Mucosa of rectum (tissue), 2 donors: ENCODE results near the gene GSK3A.

ENCODE experiments used
- H3K27ac ChIP-seq, 2 donors: one replicate each; pipeline ENCODE4 v1.7.0; 2013; ENCODE audit warnings: inconsistent platforms in 2 of 2, low read depth in 2 of 2, low read length in 2 of 2
- H3K27me3 ChIP-seq, 2 donors: one replicate each; pipeline ENCODE4 v1.7.0; 2013; ENCODE audit warnings: low read length in 2 of 2; ENCODE audit not compliant: control insufficient read depth in 2 of 2, insufficient read depth in 2 of 2
- H3K36me3 ChIP-seq, 2 donors: one replicate each; pipeline ENCODE4 v1.7.0; 2013; ENCODE audit warnings: low read length in 2 of 2; ENCODE audit not compliant: control insufficient read depth in 2 of 2, insufficient read depth in 2 of 2
- H3K4me1 ChIP-seq, 2 donors: one replicate each; pipeline ENCODE4 v1.7.0; 2013; ENCODE audit warnings: low read length in 2 of 2, mild to moderate bottlenecking in 1 of 2; ENCODE audit not compliant: control insufficient read depth in 2 of 2, insufficient read depth in 2 of 2
- H3K4me3 ChIP-seq, 2 donors: one replicate each; pipeline ENCODE4 v1.7.0; 2013; ENCODE audit warnings: low read length in 2 of 2
- H3K9ac ChIP-seq, 2 donors: one replicate each; pipeline ENCODE4 v1.7.0; 2013; ENCODE audit warnings: low read length in 2 of 2, low read depth in 1 of 2, mild to moderate bottlenecking in 1 of 2
- H3K9me3 ChIP-seq, 2 donors: one replicate each; pipeline ENCODE4 v1.7.0; 2013; ENCODE audit warnings: low read length in 2 of 2; ENCODE audit not compliant: control insufficient read depth in 2 of 2
- donor health status: healthy.
- donor health status: Normal muscosa, but diverticular disease.

Gene GSK3A

DNA sequence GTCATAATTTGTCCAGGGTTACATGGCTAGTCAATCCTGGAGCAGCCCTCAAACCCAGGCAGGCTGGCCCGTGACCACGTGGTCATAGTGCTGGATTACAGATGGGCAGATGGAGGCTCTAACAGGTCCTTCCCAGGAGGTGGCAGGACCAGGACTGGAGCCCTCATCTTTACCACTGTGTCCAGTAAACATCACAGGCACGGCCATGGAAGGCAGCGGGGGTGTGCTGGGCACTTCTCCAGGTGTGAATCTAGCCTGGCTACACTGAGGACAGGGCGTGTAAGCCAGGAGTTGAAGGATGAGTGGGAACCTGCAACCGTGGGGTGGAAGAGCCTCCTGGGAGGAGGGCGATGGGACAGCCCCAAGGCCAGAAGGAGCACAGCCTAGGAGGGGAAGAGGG, 32.7 kb upstream of the GSK3A start:
- peaks cover 36 to 44% of the 10 kb centered on the region in 2 donors for H3K4me1 ChIP-seq

GRCh38 chr19:42274065-42274682, 31.8 kb upstream of the GSK3A start:
- Histone ChIP-seq H3K9me3 (no peaks in the 10 kb centered on the region), H3K36me3 (peaks cover 26 to 30% of the 10 kb centered on the region in 2 donors), H3K4me3 (no peak overlapping the region), H3K9ac (no peak overlapping the region), H3K27ac (no peak overlapping the region), H3K4me1 (peaks cover 36 to 44% of the 10 kb centered on the region in 2 donors), H3K27me3 (no peaks in the 10 kb centered on the region)

More for the DNA sequence above, 32.7 kb upstream of the GSK3A start:
- no peaks in the 10 kb centered on the region for H3K27me3 ChIP-seq
- H3K36me3 ChIP-seq: peaks cover 26 to 30% of the 10 kb centered on the region in 2 donors
- H3K27ac ChIP-seq: no peak overlapping the region
- no peak overlapping the region for H3K4me3 ChIP-seq
- H3K9ac ChIP-seq: no peak overlapping the region
- no peaks in the 10 kb centered on the region for H3K9me3 ChIP-seq

DNA sequence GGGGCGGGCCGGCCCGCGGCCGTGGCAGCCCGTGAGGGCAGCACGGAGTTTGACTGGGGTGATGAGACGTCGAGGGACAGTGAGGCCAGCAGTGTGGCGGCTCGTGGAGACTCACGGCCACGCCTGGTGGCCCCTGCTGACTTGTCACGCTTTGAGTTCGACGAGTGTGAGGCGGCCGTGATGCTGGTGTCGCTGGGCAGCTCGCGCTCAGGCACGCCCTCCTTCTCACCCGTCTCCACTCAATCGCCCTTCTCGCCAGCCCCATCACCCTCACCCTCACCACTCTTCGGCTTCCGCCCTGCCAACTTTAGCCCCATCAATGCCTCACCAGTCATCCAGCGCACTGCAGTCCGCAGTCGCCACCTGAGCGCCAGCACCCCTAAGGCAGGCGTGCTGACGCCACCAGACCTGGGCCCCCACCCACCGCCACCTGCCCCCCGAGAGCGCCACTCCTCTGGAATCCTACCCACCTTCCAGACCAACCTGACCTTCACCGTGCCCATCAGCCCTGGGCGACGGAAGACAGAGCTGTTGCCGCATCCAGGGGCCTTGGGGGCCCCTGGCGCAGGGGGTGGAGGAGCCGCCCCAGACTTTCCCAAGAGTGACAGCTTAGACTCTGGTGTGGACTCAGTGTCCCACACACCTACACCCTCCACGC, 31.1 kb upstream of the GSK3A start:
- Histone ChIP-seq H3K4me3 (no peak overlapping the region), H3K36me3 (peaks cover 26 to 30% of the 10 kb centered on the region in 2 donors), H3K27ac (no peak overlapping the region), H3K9ac (no peak overlapping the region), H3K4me1 (peaks cover 30 to 37% of the 10 kb centered on the region in 2 donors), H3K9me3 (no peaks in the 10 kb centered on the region), H3K27me3 (no peaks in the 10 kb centered on the region)

GRCh38 chr19:42272989-42273406, 30.6 kb upstream of the GSK3A start:
- H3K9me3 ChIP-seq: no peaks in the 10 kb centered on the region
- no peaks in the 10 kb centered on the region for H3K27me3 ChIP-seq
- H3K9ac ChIP-seq: no peak overlapping the region
- H3K27ac ChIP-seq: no peak overlapping the region
- no peak overlapping the region for H3K4me3 ChIP-seq
- H3K4me1 ChIP-seq: peaks cover 25 to 32% of the 10 kb centered on the region in 2 donors
- peaks cover 26 to 30% of the 10 kb centered on the region in 2 donors for H3K36me3 ChIP-seq

DNA sequence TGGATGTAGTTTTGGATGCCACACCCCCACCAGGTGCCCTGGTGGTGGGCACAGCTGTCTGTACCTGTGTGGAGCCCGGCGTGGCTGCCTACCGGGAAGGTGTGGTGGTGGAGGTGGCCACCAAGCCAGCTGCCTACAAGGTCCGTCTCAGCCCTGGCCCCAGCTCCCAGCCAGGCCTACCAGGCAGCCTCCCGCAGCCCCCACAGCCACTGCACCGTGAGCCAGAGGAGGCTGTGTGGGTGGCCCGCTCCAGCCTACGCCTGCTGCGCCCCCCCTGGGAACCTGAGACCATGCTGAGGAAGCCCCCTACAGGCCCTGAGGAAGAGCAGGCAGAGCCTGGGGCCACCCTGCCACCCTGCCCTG, 30.1 kb upstream of the GSK3A start:
- no peaks in the 10 kb centered on the region for H3K9me3 ChIP-seq
- H3K4me1 ChIP-seq: peaks cover 25 to 32% of the 10 kb centered on the region in 2 donors
- no peak overlapping the region for H3K4me3 ChIP-seq
- no peak overlapping the region for H3K9ac ChIP-seq
- H3K36me3 ChIP-seq: peaks cover 26 to 30% of the 10 kb centered on the region in 2 donors
- no peak overlapping the region for H3K27ac ChIP-seq
- H3K27me3 ChIP-seq: no peaks in the 10 kb centered on the region

DNA sequence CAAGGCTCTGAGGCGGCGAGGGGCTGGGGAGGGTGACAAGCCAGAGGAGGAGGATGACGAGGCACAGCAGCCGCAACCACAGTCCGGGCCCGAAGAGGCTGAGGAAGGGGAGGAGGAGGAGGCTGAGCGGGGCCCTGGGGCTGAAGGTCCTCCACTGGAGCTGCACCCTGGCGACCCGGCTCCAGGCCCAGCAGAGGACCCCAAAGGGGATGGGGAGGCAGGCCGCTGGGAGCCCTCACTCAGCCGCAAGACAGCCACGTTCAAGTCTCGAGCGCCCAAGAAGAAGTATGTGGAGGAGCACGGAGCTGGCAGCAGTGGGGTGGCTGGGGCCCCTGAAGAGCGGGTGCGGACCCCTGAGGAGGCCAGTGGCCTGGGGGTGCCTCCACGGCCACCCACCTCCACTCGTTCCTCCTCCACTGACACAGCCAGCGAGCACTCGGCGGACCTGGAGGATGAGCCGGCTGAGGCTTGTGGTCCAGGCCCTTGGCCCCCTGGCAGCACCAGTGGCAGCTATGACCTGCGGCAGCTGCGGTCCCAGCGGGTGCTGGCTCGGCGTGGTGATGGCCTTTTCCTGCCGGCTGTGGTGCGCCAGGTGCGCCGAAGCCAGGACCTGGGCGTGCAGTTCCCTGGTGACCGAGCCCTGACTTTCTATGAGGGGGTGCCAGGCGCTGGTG, 29.6 kb upstream of the GSK3A start:
- peaks cover 26 to 30% of the 10 kb centered on the region in 2 donors for H3K36me3 ChIP-seq
- H3K9ac ChIP-seq: no peak overlapping the region
- H3K27ac ChIP-seq: no peak overlapping the region
- H3K9me3 ChIP-seq: no peaks in the 10 kb centered on the region
- H3K4me1 ChIP-seq: peaks cover 26 to 32% of the 10 kb centered on the region in 2 donors
- H3K27me3 ChIP-seq: no peaks in the 10 kb centered on the region
- H3K4me3 ChIP-seq: no peak overlapping the region

GRCh38 chr19:42271045-42271419, 28.6 kb upstream of the GSK3A start:
- Histone ChIP-seq H3K4me1 (peaks cover 26 to 31% of the 10 kb centered on the region in 2 donors), H3K36me3 (peaks cover 26 to 30% of the 10 kb centered on the region in 2 donors), H3K27ac (peak overlapping the region; percentile 92 to 95), H3K9ac (peak overlapping the region; percentile 54 to 93), H3K27me3 (no peaks in the 10 kb centered on the region), H3K9me3 (no peaks in the 10 kb centered on the region), H3K4me3 (peak overlapping the region; percentile 86 to 89)

DNA sequence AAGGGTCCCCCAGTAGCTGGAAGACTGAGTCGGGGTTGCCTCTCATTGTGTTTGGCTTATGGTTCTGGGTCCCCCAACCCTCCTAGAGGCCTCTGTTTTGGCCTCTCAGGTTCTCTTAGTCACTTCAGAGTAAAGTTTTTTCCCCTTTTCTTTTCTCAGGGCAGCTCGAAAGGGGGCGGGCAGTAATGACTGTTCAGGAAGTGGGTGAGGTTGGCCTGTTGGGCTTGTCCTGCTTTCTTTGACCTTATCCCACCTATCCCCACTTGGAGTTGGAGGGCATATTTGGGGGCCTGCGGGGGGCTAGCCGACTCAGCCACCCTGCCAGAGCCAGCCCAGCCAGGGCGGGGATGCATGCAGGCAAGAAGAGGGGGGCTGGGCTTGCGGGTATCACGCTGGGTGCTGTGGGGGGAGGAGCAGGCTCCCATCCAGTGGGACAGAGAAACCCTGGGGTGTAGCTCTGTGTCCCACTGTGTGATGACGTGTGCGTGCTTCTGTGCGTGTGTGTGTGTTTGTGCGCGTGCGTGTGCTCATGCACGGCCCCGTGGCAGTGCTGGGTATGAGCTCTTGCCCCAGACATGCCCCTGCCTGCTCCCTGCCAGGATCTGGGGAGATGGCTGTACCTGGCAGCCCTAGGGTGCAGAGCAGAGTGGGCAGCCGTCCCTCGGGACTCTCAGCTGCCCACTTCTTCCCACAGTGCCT, 28.1 kb upstream of the GSK3A start:
- H3K4me1 ChIP-seq: peaks cover 26 to 31% of the 10 kb centered on the region in 2 donors
- no peaks in the 10 kb centered on the region for H3K27me3 ChIP-seq

GRCh38 chr19:42269478-42270345, 27.3 kb upstream of the GSK3A start:
- H3K9ac ChIP-seq: peak overlapping the region; percentile 91 to 93
- peaks cover 23 to 26% of the 10 kb centered on the region in 2 donors for H3K36me3 ChIP-seq
- no peaks in the 10 kb centered on the region for H3K27me3 ChIP-seq
- H3K4me3 ChIP-seq: peak overlapping the region; percentile 86 to 89
- H3K4me1 ChIP-seq: peaks cover 26% of the 10 kb centered on the region in 2 donors
- H3K27ac ChIP-seq: peak overlapping the region; percentile 92 to 95
- H3K9me3 ChIP-seq: no peaks in the 10 kb centered on the region

More for the DNA sequence above, 28.1 kb upstream of the GSK3A start:
- Histone ChIP-seq H3K36me3 (peaks cover 26 to 30% of the 10 kb centered on the region in 2 donors), H3K9me3 (no peaks in the 10 kb centered on the region), H3K9ac (peak overlapping the region; percentile 91 to 93), H3K4me3 (peak overlapping the region; percentile 86 to 89), H3K27ac (peak overlapping the region; percentile 92 to 95)
